ENCODE results near the gene GTF3C5. TPM values are rescaled to one million over a fixed set of nuclear protein-coding genes. Genes with fewer than 3 reads are reported as not detected.

Gene GTF3C5
- polyA plus RNA-seq, 1 donor from 2014 or later, result 103 TPM

DNA sequence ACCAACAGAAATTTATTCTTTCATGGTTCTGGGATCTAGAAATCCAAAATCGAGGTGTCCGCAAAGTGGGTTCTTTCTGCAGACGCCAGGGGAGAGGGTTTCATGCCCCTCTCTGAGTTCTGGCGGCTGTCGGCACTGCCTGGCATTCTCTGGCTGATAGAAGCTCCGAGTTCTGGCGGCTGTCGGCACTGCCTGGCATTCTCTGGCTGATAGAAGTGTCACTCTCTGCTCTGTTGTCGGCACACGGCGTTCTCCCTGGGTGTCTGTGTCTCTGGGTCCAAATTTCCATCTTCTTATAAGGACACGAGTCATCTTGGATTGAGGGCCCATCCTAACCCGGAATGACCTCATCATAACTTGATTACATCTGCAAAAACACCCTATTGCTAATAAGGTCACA lies 44.7 kb upstream of the GTF3C5 start:
- H3K9ac ChIP-seq (ENCODE audit: low read length), result no peak overlapping the region
- TF ChIP-seq POLR2AphosphoS5 (IDR thresholded peaks at IDR 0.05) (no peak), TAF1 (IDR thresholded peaks at IDR 0.05; ENCODE audit: low read depth) (no peak), EP300 (conservative IDR thresholded peaks at IDR 0.05; ENCODE audit: poor library complexity, severe bottlenecking) (no peak), MXI1 (conservative IDR thresholded peaks at IDR 0.05; ENCODE audit: poor library complexity, severe bottlenecking) (no peak), SMC3 (conservative IDR thresholded peaks at IDR 0.05; ENCODE audit: poor library complexity) (no peak), RAD21 (conservative IDR thresholded peaks at IDR 0.05) (no peak), EZH2 (IDR thresholded peaks at IDR 0.05; ENCODE audit: borderline replicate concordance, insufficient read depth, low read length, poor library complexity, severe bottlenecking) (no peak)
- TF ChIP-seq, protein P1, sequence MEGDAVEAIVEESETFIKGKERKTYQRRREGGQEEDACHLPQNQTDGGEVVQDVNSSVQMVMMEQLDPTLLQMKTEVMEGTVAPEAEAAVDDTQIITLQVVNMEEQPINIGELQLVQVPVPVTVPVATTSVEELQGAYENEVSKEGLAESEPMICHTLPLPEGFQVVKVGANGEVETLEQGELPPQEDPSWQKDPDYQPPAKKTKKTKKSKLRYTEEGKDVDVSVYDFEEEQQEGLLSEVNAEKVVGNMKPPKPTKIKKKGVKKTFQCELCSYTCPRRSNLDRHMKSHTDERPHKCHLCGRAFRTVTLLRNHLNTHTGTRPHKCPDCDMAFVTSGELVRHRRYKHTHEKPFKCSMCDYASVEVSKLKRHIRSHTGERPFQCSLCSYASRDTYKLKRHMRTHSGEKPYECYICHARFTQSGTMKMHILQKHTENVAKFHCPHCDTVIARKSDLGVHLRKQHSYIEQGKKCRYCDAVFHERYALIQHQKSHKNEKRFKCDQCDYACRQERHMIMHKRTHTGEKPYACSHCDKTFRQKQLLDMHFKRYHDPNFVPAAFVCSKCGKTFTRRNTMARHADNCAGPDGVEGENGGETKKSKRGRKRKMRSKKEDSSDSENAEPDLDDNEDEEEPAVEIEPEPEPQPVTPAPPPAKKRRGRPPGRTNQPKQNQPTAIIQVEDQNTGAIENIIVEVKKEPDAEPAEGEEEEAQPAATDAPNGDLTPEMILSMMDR (IDR thresholded peaks at IDR 0.05; ENCODE audit: poor library complexity, severe bottlenecking), result no peak
- TF ChIP-seq, protein P2, sequence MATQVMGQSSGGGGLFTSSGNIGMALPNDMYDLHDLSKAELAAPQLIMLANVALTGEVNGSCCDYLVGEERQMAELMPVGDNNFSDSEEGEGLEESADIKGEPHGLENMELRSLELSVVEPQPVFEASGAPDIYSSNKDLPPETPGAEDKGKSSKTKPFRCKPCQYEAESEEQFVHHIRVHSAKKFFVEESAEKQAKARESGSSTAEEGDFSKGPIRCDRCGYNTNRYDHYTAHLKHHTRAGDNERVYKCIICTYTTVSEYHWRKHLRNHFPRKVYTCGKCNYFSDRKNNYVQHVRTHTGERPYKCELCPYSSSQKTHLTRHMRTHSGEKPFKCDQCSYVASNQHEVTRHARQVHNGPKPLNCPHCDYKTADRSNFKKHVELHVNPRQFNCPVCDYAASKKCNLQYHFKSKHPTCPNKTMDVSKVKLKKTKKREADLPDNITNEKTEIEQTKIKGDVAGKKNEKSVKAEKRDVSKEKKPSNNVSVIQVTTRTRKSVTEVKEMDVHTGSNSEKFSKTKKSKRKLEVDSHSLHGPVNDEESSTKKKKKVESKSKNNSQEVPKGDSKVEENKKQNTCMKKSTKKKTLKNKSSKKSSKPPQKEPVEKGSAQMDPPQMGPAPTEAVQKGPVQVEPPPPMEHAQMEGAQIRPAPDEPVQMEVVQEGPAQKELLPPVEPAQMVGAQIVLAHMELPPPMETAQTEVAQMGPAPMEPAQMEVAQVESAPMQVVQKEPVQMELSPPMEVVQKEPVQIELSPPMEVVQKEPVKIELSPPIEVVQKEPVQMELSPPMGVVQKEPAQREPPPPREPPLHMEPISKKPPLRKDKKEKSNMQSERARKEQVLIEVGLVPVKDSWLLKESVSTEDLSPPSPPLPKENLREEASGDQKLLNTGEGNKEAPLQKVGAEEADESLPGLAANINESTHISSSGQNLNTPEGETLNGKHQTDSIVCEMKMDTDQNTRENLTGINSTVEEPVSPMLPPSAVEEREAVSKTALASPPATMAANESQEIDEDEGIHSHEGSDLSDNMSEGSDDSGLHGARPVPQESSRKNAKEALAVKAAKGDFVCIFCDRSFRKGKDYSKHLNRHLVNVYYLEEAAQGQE (IDR thresholded peaks at IDR 0.05; ENCODE audit: borderline replicate concordance), result no peak
- H3F3A ChIP-seq (ENCODE audit: insufficient read depth, low read length, poor library complexity, severe bottlenecking), result no peaks in the 10 kb centered on the region
- no peaks in the 10 kb centered on the region for H3K36me3 ChIP-seq (ENCODE audit: insufficient read depth, low read length)
- no peaks in the 10 kb centered on the region for H3K79me2 ChIP-seq (replicated peaks; ENCODE audit: insufficient read depth, low read length)
- no peaks in the 10 kb centered on the region for H3K9me3 ChIP-seq (ENCODE audit: low read length)
- H3K4me3 ChIP-seq (ENCODE audit: low read length), result no peak overlapping the region
- H3K27me3 ChIP-seq (ENCODE audit: insufficient read depth, low read depth, low read length), result no peaks in the 10 kb centered on the region
- no peak overlapping the region for H2AFZ ChIP-seq (ENCODE audit: low read depth, low read length)
- no peak overlapping the region for H3K4me2 ChIP-seq (ENCODE audit: low read length)
- no peak overlapping the region for H3K27ac ChIP-seq (ENCODE audit: low read length)
- no peaks in the 10 kb centered on the region for H4K20me1 ChIP-seq (ENCODE audit: insufficient read depth)
- H3K9me2 ChIP-seq (ENCODE audit: insufficient read depth, low read length), result no peaks in the 10 kb centered on the region

GRCh38 chr9:132986640-132987620 lies 43.9 kb upstream of the GTF3C5 start:
- H3K4me3 ChIP-seq (ENCODE audit: low read length), result no peak overlapping the region
- H3K9ac ChIP-seq (ENCODE audit: low read length), result no peak overlapping the region
- H4K20me1 ChIP-seq (ENCODE audit: insufficient read depth), result no peaks in the 10 kb centered on the region
- no peaks in the 10 kb centered on the region for H3K9me3 ChIP-seq (ENCODE audit: low read length)
- no peak overlapping the region for H3K4me2 ChIP-seq (ENCODE audit: low read length)
- no peaks in the 10 kb centered on the region for H3F3A ChIP-seq (ENCODE audit: insufficient read depth, low read length, poor library complexity, severe bottlenecking)
- no peaks in the 10 kb centered on the region for H3K36me3 ChIP-seq (ENCODE audit: insufficient read depth, low read length)
- TF ChIP-seq POLR2AphosphoS5 (IDR thresholded peaks at IDR 0.05) (no peak), MXI1 (conservative IDR thresholded peaks at IDR 0.05; ENCODE audit: poor library complexity, severe bottlenecking) (no peak), EZH2 (IDR thresholded peaks at IDR 0.05; ENCODE audit: borderline replicate concordance, insufficient read depth, low read length, poor library complexity, severe bottlenecking) (no peak), TAF1 (IDR thresholded peaks at IDR 0.05; ENCODE audit: low read depth) (no peak), RAD21 (conservative IDR thresholded peaks at IDR 0.05) (no peak), SMC3 (conservative IDR thresholded peaks at IDR 0.05; ENCODE audit: poor library complexity) (no peak), EP300 (conservative IDR thresholded peaks at IDR 0.05; ENCODE audit: poor library complexity, severe bottlenecking) (no peak)
- TF ChIP-seq, protein P1 (IDR thresholded peaks at IDR 0.05; ENCODE audit: poor library complexity, severe bottlenecking), result no peak
- TF ChIP-seq, protein P2 (IDR thresholded peaks at IDR 0.05; ENCODE audit: borderline replicate concordance), result no peak
- H3K79me2 ChIP-seq (replicated peaks; ENCODE audit: insufficient read depth, low read length), result no peaks in the 10 kb centered on the region
- no peaks in the 10 kb centered on the region for H3K9me2 ChIP-seq (ENCODE audit: insufficient read depth, low read length)
- no peak overlapping the region for H2AFZ ChIP-seq (ENCODE audit: low read depth, low read length)
- no peaks in the 10 kb centered on the region for H3K27me3 ChIP-seq (ENCODE audit: insufficient read depth, low read depth, low read length)
- no peak overlapping the region for H3K27ac ChIP-seq (ENCODE audit: low read length)

All from neural cell (in vitro differentiated cells).